PC-3 (cell line): ENCODE measurements around the gene NUFIP2.

Source experiments
- EZH2 ChIP-seq: fragments of 300-600 bp; sonication (generic); IDR thresholded peaks from one replicate; pipeline ENCODE4 v1.6.1; 2017; ENCODE audit warnings: antibody characterized with exemption, mild to moderate bottlenecking, low read length; ENCODE audit not compliant: unreplicated experiment
- EZH2phosphoT487 ChIP-seq: fragments of 300-600 bp; sonication (generic); IDR thresholded peaks from 2 replicates; pipeline ENCODE4 v1.6.1; 2018; ENCODE audit warnings: mild to moderate bottlenecking, antibody characterized with exemption, low read length, borderline replicate concordance
- TF ChIP-seq, protein P1 (sequence below): fragments of 300-600 bp; sonication (generic); conservative IDR thresholded peaks from 2 replicates; pipeline ENCODE4 v1.5.1; 2017; ENCODE audit warnings: antibody characterized with exemption, low read depth, mild to moderate bottlenecking, low read length

DNA sequence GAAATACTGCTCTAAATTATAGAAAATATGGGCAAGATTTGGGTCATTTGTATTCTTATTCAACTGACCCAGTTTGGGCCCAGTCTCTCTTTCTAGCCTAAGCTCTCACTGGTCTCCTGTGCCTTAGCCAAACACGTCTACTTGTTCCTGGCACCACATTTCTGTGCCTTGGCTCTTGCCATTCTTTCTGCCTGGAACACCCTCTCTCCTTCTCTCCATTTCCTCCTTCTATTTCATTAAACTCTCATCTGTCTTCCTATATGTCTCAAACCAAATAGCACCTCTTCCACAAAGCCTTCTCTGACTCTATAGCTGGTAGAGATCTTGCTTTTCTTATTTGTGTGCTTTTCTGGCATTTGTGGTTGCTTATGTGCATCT, 37.7 kb upstream of the NUFIP2 start:
- TF ChIP-seq, protein P1, sequence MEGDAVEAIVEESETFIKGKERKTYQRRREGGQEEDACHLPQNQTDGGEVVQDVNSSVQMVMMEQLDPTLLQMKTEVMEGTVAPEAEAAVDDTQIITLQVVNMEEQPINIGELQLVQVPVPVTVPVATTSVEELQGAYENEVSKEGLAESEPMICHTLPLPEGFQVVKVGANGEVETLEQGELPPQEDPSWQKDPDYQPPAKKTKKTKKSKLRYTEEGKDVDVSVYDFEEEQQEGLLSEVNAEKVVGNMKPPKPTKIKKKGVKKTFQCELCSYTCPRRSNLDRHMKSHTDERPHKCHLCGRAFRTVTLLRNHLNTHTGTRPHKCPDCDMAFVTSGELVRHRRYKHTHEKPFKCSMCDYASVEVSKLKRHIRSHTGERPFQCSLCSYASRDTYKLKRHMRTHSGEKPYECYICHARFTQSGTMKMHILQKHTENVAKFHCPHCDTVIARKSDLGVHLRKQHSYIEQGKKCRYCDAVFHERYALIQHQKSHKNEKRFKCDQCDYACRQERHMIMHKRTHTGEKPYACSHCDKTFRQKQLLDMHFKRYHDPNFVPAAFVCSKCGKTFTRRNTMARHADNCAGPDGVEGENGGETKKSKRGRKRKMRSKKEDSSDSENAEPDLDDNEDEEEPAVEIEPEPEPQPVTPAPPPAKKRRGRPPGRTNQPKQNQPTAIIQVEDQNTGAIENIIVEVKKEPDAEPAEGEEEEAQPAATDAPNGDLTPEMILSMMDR = no peak
- TF ChIP-seq EZH2 = no peak
- TF ChIP-seq EZH2phosphoT487 = no peak
